PFSK-1 (cell line): Measurements from ENCODE around the gene CELF4.

Experiments
- FOXP2 ChIP-seq: optimal IDR thresholded peaks from 2 replicates; pipeline ENCODE3; 2011; ENCODE audit warnings: borderline replicate concordance, control low read depth, inconsistent platforms; ENCODE audit not compliant: insufficient read depth; ENCODE audit errors: extremely low read length, extremely low read depth
- POLR2AphosphoS5 ChIP-seq: IDR thresholded peaks from 2 replicates; pipeline ENCODE4 v1.6.1; 2012; ENCODE audit warnings: low read depth, mild to moderate bottlenecking, control low read depth, low read length, moderate library complexity
- REST ChIP-seq, 2 experiments: IDR thresholded peaks; 2 replicates each; pipeline versions ENCODE4 v1.6.1 to v1.8.0; 2011 to 2012; ENCODE audit warnings: low read depth in 2 of 2, low read length in 2 of 2, control low read depth in 1 of 2, inconsistent platforms in 1 of 2, mild to moderate bottlenecking in 1 of 2, moderate library complexity in 1 of 2; ENCODE audit not compliant: insufficient read depth in 1 of 2
- SIN3A ChIP-seq: IDR thresholded peaks from 2 replicates; pipeline ENCODE4 v1.6.1; 2012; ENCODE audit warnings: mild to moderate bottlenecking, low read length, moderate library complexity, borderline replicate concordance; ENCODE audit not compliant: insufficient read depth
- TAF1 ChIP-seq: IDR thresholded peaks from 2 replicates; pipeline ENCODE4 v1.6.1; 2012; ENCODE audit warnings: low read length, control low read depth, borderline replicate concordance; ENCODE audit not compliant: insufficient read depth

CELF4 gene

GRCh38 chr18:37529863-37530262, 35.7 kb downstream of the CELF4 start:
- TF ChIP-seq FOXP2 (no peak), SIN3A (no peak), POLR2AphosphoS5 (no peak), TAF1 (no peak), REST (IDR thresholded peaks at IDR 0.05; ENCODE audit: insufficient read depth in 1 of 2, low read depth in 2 of 2, low read length in 2 of 2) (no peak)

GRCh38 chr18:37529296-37529695, 36.3 kb downstream of the CELF4 start:
- TF ChIP-seq FOXP2 = no peak
- no peak for TF ChIP-seq TAF1
- TF ChIP-seq SIN3A = no peak
- no peak for TF ChIP-seq REST (IDR thresholded peaks at IDR 0.05; ENCODE audit: insufficient read depth in 1 of 2, low read depth in 2 of 2, low read length in 2 of 2)

GRCh38 chr18:37527395-37527794, 38.2 kb downstream of the CELF4 start:
- TF ChIP-seq REST (IDR thresholded peaks at IDR 0.05; ENCODE audit: insufficient read depth in 1 of 2, low read depth in 2 of 2, low read length in 2 of 2) = no peak

- TF ChIP-seq SIN3A (no peak), POLR2AphosphoS5 (no peak), TAF1 (no peak), FOXP2 (no peak), REST (IDR thresholded peaks at IDR 0.05; ENCODE audit: insufficient read depth in 1 of 2, low read depth in 2 of 2, low read length in 2 of 2) (no peak)
These were observed 40.4 kb downstream of the CELF4 start for GRCh38 chr18:37525262-37525585.

GRCh38 chr18:37524498-37525261, 40.9 kb downstream of the CELF4 start:
- no peak for TF ChIP-seq POLR2AphosphoS5

- TF ChIP-seq POLR2AphosphoS5 (no peak), TAF1 (no peak), REST (IDR thresholded peaks at IDR 0.05; ENCODE audit: insufficient read depth in 1 of 2, low read depth in 2 of 2, low read length in 2 of 2) (no peak), FOXP2 (no peak), SIN3A (no peak)
These were observed 41.5 kb downstream of the CELF4 start for GRCh38 chr18:37524139-37524497.
